ENCODE results near the gene MAB21L2.

- TF ChIP-seq SIN3A (IDR thresholded peaks at IDR 0.05; ENCODE audit: borderline replicate concordance, low read depth, low read length) (no peak), KAT2B (IDR thresholded peaks at IDR 0.05; ENCODE audit: borderline replicate concordance, low read depth, low read length) (no peak), GLI4 (CRISPR knock-in tag; IDR thresholded peaks at IDR 0.05; ENCODE audit: borderline replicate concordance) (no peak)
Measured at GRCh38 chr4:150582146-150582872, at the start of gene MAB21L2.

Measured in HepG2 (cell line).